K562 (cell line): ENCODE measurements around the gene LONRF2. TPM values are rescaled to one million over a fixed set of nuclear protein-coding genes. Genes with fewer than 3 reads are reported as not detected.

ENCODE experiments used
- ATAC-seq: fragments of 200-7000 bp; cut with Tn5 transposase; 3 replicates; pipeline ENCODE4 v1.9.1; 2020; ENCODE audit warnings: moderate library complexity
- BruUV-seq: library from RNA; stranded (reverse); fragments of 400-500 nt; replicated peaks from 2 replicates; lab custom pipeline; 2021; lab: Mats Ljungman, UMichigan
- CTCF ChIA-PET: fragments of 300-600 bp; formaldehyde crosslinking; extraction: SDS; loops from one replicate; lab custom pipeline; 2021; ENCODE audit warnings: low intra/inter-chr PET ratio; lab: Yijun Ruan, JAX
- POLR2A ChIA-PET: fragments of 300-600, 350-650 bp; sonication (Branson Sonifier 250); formaldehyde crosslinking; extraction: SDS; loops from one replicate; lab custom pipeline; 2021; ENCODE audit warnings: antibody characterized with exemption, inconsistent platforms; lab: Yijun Ruan, JAX
- DNase-seq, 4 experiments: peaks; one replicate each; pipeline versions ENCODE4 v3.0.0 to v3.0.0-alpha.2; 2011 to 2018; ENCODE audit warnings: low spot score in 3 of 4, mixed read lengths in 3 of 4; ENCODE audit errors: extremely low read depth in 1 of 4
- FAIRE-seq: peaks from 2 replicates; lab custom pipeline; 2011; peaks lifted over from hg19 to GRCh38; lab: Jason Lieb, UNC
- H2AFZ ChIP-seq: 2 replicates; pipeline ENCODE4 v1.6.0; 2011; ENCODE audit warnings: low read depth, low read length, control low read depth, inconsistent platforms
- H3K27ac ChIP-seq: fragments of 200-600 bp; 3 replicates; pipeline ENCODE4 v1.8.0; 2011; ENCODE audit warnings: low read depth, mild to moderate bottlenecking, control low read depth, inconsistent platforms, low read length, moderate library complexity, mixed read lengths; ENCODE audit errors: extremely low read depth
- H3K27me3 ChIP-seq, 2 experiments: fragments of 300-600 bp in 1 of 2; 2 replicates in 1 of 2; 3 replicates in 1 of 2; pipeline versions ENCODE4 v1.6.0 to v1.8.0; 2011; ENCODE audit warnings: inconsistent platforms in 2 of 2, low read length in 2 of 2, mild to moderate bottlenecking in 1 of 2, mixed read lengths in 1 of 2, moderate library complexity in 1 of 2; ENCODE audit not compliant: control insufficient read depth in 2 of 2, insufficient read depth in 2 of 2
- H3K36me3 ChIP-seq: fragments of 300-600 bp; 3 replicates; pipeline ENCODE4 v1.8.0; 2011; ENCODE audit warnings: mild to moderate bottlenecking, low read length, inconsistent platforms; ENCODE audit not compliant: control insufficient read depth, insufficient read depth
- H3K4me1 ChIP-seq, 2 experiments: fragments of 200-600 bp in 1 of 2; replicated peaks in 1 of 2; 2 replicates in 1 of 2; 3 replicates in 1 of 2; pipeline versions ENCODE4 v1.5.1 to v1.8.0; 2011; ENCODE audit warnings: inconsistent platforms in 2 of 2, low read length in 2 of 2, mild to moderate bottlenecking in 1 of 2, mixed read lengths in 1 of 2, moderate library complexity in 1 of 2; ENCODE audit not compliant: control insufficient read depth in 2 of 2, insufficient read depth in 2 of 2
- H3K4me2 ChIP-seq: 2 replicates; pipeline ENCODE4 v1.6.1; 2011; ENCODE audit warnings: low read length, control low read depth, inconsistent platforms, mixed read lengths; ENCODE audit not compliant: insufficient read depth
- H3K4me3 ChIP-seq: fragments of 200-600 bp; sonication (generic), shearing (Covaris generic); 2 replicates; pipeline ENCODE4 v1.5.1; 2016; ENCODE audit warnings: control low read depth, inconsistent platforms
- H3K79me2 ChIP-seq: fragments of 200-600 bp; 3 replicates; pipeline ENCODE4 v1.8.0; 2011; ENCODE audit warnings: low read length, inconsistent platforms; ENCODE audit not compliant: control insufficient read depth, insufficient read depth
- H3K9ac ChIP-seq, 2 experiments: 2 replicates each; pipeline versions ENCODE4 v1.6.0 to v1.6.1; 2011; ENCODE audit warnings: low read depth in 2 of 2, low read length in 2 of 2, control low read depth in 1 of 2, inconsistent platforms in 1 of 2, mild to moderate bottlenecking in 1 of 2, mixed read lengths in 1 of 2; ENCODE audit not compliant: insufficient read depth in 1 of 2
- H3K9me1 ChIP-seq: one replicate; pipeline ENCODE4 v1.6.0; 2011; ENCODE audit warnings: inconsistent platforms, mild to moderate bottlenecking, low read length, moderate library complexity; ENCODE audit not compliant: control insufficient read depth, insufficient read depth
- H3K9me3 ChIP-seq: replicated peaks from 2 replicates; pipeline ENCODE4 v1.5.1; 2011; ENCODE audit warnings: low read depth, low read length, inconsistent platforms; ENCODE audit not compliant: control insufficient read depth, insufficient read depth
- H4K20me1 ChIP-seq: replicated peaks from 2 replicates; pipeline ENCODE4 v1.6.1; 2011; ENCODE audit warnings: low read length, inconsistent platforms, mixed read lengths; ENCODE audit not compliant: control insufficient read depth, insufficient read depth
- ARID3B ChIP-seq: fragments of 250-450 bp; sonication (Bioruptor Pico); IDR thresholded peaks from 2 replicates; pipeline ENCODE4 v1.4.0; 2020; ENCODE audit warnings: borderline replicate concordance
- BACH1 ChIP-seq: fragments of 200-800 bp; sonication (Bioruptor generic); IDR thresholded peaks from 2 replicates; pipeline ENCODE4 v1.6.1; 2016; ENCODE audit warnings: missing genetic modification characterization, missing compliant biosample characterization
- ELK1 ChIP-seq: sonication (generic); formaldehyde crosslinking; IDR thresholded peaks from 2 replicates; pipeline ENCODE4 v1.8.1; 2022; ENCODE audit warnings: missing genetic modification reagents
- ETV5 ChIP-seq: sonication (generic); formaldehyde crosslinking; IDR thresholded peaks from 2 replicates; pipeline ENCODE4 v1.4.0; 2020; ENCODE audit warnings: low read depth, mild to moderate bottlenecking, missing genetic modification reagents
- FOXK2 ChIP-seq, 2 experiments: fragments of 450-650 bp; IDR thresholded peaks in 1 of 2; conservative IDR thresholded peaks in 1 of 2; 2 replicates each; pipeline ENCODE4 v1.6.1; 2016; ENCODE audit warnings: low read depth in 2 of 2, mild to moderate bottlenecking in 1 of 2
- HEY1 ChIP-seq: fragments of 250-450 bp; sonication (Bioruptor Pico); IDR thresholded peaks from 2 replicates; pipeline ENCODE4 v1.5.0; 2020; ENCODE audit warnings: mild to moderate bottlenecking, moderate library complexity, borderline replicate concordance
- PBX2 ChIP-seq, 2 experiments: IDR thresholded peaks in 1 of 2; conservative IDR thresholded peaks in 1 of 2; 2 replicates each; pipeline ENCODE4 v1.6.1; 2016; ENCODE audit warnings: low read depth in 2 of 2, mild to moderate bottlenecking in 1 of 2, missing compliant biosample characterization in 1 of 2, missing genetic modification characterization in 1 of 2, moderate library complexity in 1 of 2
- RAD21 ChIP-seq, 2 experiments: fragments of 250-450 bp in 1 of 2; fragments of 450-650 bp in 1 of 2; sonication (Bioruptor Pico) in 1 of 2; formaldehyde crosslinking in 1 of 2; IDR thresholded peaks in 1 of 2; conservative IDR thresholded peaks in 1 of 2; 2 replicates each; pipeline versions ENCODE4 v1.4.0 to v1.8.0; 2020 to 2022; ENCODE audit warnings: mild to moderate bottlenecking in 2 of 2, moderate library complexity in 1 of 2
- RNF2 ChIP-seq: sonication (generic); IDR thresholded peaks from 2 replicates; pipeline ENCODE4 v1.6.1; 2016
- SAFB ChIP-seq: fragments of 200-400 bp; formaldehyde crosslinking; IDR thresholded peaks from 2 replicates; pipeline ENCODE4 v1.6.1; 2017; ENCODE audit warnings: low read depth, low read length, borderline replicate concordance
- TARDBP ChIP-seq: fragments of 450-650 bp; IDR thresholded peaks from 2 replicates; pipeline ENCODE4 v1.6.1; 2016
- TCF7 ChIP-seq: sonication (generic); IDR thresholded peaks from 2 replicates; pipeline ENCODE4 v1.6.1; 2016; ENCODE audit warnings: antibody characterized with exemption, borderline replicate concordance
- WHSC1 ChIP-seq: IDR thresholded peaks from one replicate; pipeline ENCODE4 v1.6.1; 2012; ENCODE audit warnings: low read length, control low read depth, inconsistent platforms
- ZNF23 ChIP-seq: fragments of 250-450 bp; sonication (Bioruptor Pico); IDR thresholded peaks from 2 replicates; pipeline ENCODE4 v1.4.0; 2020; ENCODE audit warnings: mild to moderate bottlenecking
- ZNF717 ChIP-seq: fragments of 250-450 bp; sonication (Bioruptor Pico); IDR thresholded peaks from 2 replicates; pipeline ENCODE4 v1.5.0; 2021
- WGBS: fragments of 100-300 bp; shearing (Covaris generic); methylation state at CpG from one replicate; pipeline ENCODE4 v1.1.6; 2016; ENCODE audit warnings: low coverage, mixed read lengths; ENCODE audit not compliant: insufficient coverage; ENCODE audit errors: missing lambda C conversion rate; 5-methylcytosine and 5-hydroxymethylcytosine counted together
- in situ Hi-C: fragments of 300-500 bp; cut with MboI; formaldehyde crosslinking; loops from 4 replicates; pipeline ENCODE4 v1.15.0; 2018; ENCODE audit warnings: inconsistent platforms, mixed read lengths
- intact Hi-C: fragments of 100-400 bp; cut with micrococcal nuclease; formaldehyde crosslinking; loops from 2 replicates; pipeline ENCODE4 v1.14.2; 2022
- polyA plus RNA-seq, 8 experiments: library from polyadenylated mRNA; depleted of rRNA in 4 of 8; stranded (reverse) in 5 of 8; unstranded in 3 of 8; fragments of >200 nt; fragmentation: Nextera tagmentation in 2 of 8; fragmentation: Illumina TruSeq in 1 of 8; extraction: Ambion mirVana in 2 of 8; extraction: Trizol in 1 of 8; gene quantifications; 2 replicates each; pipeline versions ENCODE4 v1.2.1 to v1.2.3, GENCODE V29; 2011 to 2014; ENCODE audit warnings: inconsistent platforms in 1 of 8, missing spikeins in 1 of 8
- total RNA-seq, 7 experiments: library from RNA; depleted of rRNA in 6 of 7; stranded (reverse); fragments of >200 nt in 6 of 7; fragmentation: Illumina TruSeq in 2 of 7; extraction: Trizol in 2 of 7; gene quantifications; 2 replicates each; pipeline versions ENCODE4 v1.2.1 to v1.2.3, GENCODE V29; 2011 to 2021; ENCODE audit warnings: low replicate concordance in 1 of 7

The LONRF2 gene
- total and polyA plus RNA-seq, 9 of the 15 experiments (the other 6 are each of a cell fraction or from before 2014, with no cell fraction given): 0.35 to 5.0 (median 2.7) TPM

- TF ChIP-seq ZNF23 (CRISPR knock-in tag) (no peak), WHSC1 (no peak), ZNF717 (CRISPR knock-in tag) (no peak)
Measured at GRCh38 chr2:100252811-100253698, 69.2 kb downstream of the LONRF2 start (continued).

- H3K9me3 ChIP-seq: no peaks in the 10 kb centered on the region
- DNase-seq (no peak), FAIRE-seq (no peak), ATAC-seq (no peak)
- H3K4me2 ChIP-seq: no peak overlapping the region
- intact Hi-C loops (no loop called here), in situ Hi-C loops (no loop called here)
- no peaks in the 10 kb centered on the region for H3K36me3 ChIP-seq
- H3K79me2 ChIP-seq: no peaks in the 10 kb centered on the region
- no peaks in the 10 kb centered on the region for H3K9me1 ChIP-seq
- ChIA-PET CTCF (no interaction called here), POLR2A (no interaction called here)
- no peak overlapping the region for H3K27ac ChIP-seq
- no TSS peak for BruUV-seq
- no peak overlapping the region for H3K9ac ChIP-seq
- no peaks in the 10 kb centered on the region for H3K4me1 ChIP-seq
- 0 out of 2 replicates have a peak, but pooled peaks cover 4% of the 10 kb centered on the region for H4K20me1 ChIP-seq
- WGBS: 3% methylated on average over 9 of the region's 9 CpGs
- no peak overlapping the region for H2AFZ ChIP-seq
- H3K27me3 ChIP-seq: peaks cover 13 to 71% of the 10 kb centered on the region in 2 experiments; a peak in 4 of 5 replicates
- no peak overlapping the region for H3K4me3 ChIP-seq
- TF ChIP-seq ARID3B (no peak), BACH1 (tag) (no peak), HEY1 (CRISPR knock-in tag) (no peak), SAFB (no peak), FOXK2 (conservative IDR thresholded peaks at IDR 0.05 in 1 of 2, IDR thresholded peaks at IDR 0.05 in 1 of 2; ENCODE audit: low read depth in 2 of 2) (no peak), TARDBP (no peak), RNF2 (no peak), ETV5 (no peak), ELK1 (CRISPR knock-in tag) (no peak), TCF7 (no peak), RAD21 (CRISPR knock-in tag; conservative IDR thresholded peaks at IDR 0.05 in 1 of 2, IDR thresholded peaks at IDR 0.05 in 1 of 2) (no peak), PBX2 (CRISPR knock-in tag; IDR thresholded peaks at IDR 0.05; ENCODE audit: low read depth) (no peak), PBX2 (tag; conservative IDR thresholded peaks at IDR 0.05; ENCODE audit: low read depth) (no peak)
Measured at GRCh38 chr2:100250645-100251044, 71.7 kb downstream of the LONRF2 start.
